ENCODE measurements around the gene IPPK. TPM values are rescaled to one million over a fixed set of nuclear protein-coding genes. Genes with fewer than 3 reads are reported as not detected.
"Not testable (repeated sequence)": the region's sequence is repeated elsewhere in the genome, so short reads cannot be mapped to it uniquely, and the experiment has no call there.

IPPK gene
- total and polyA plus RNA-seq, 8 donors = 1.9 to 6.5 (median 3.1) TPM

DNA sequence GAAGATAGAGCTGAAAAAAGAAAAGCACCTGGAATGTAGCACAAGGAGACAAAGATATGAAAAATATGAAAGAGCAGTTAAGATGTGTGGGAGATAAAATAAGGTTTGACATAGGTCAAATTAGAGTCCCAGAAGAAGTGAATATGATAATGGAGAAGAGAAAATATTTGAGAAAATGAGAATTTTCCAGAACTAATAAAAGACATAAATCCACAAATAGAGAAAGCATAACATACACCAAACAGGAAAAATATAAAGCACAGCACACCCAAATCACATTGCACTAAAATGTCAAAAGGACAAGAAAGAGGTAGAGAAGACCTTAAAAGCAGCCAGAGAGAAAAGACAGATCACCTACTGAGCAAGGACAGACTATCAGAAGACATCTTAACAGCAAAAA is 43.4 kb downstream of the IPPK start:
- TF ChIP-seq CTCF (IDR thresholded peaks at IDR 0.05) = no peak
- no peak for FAIRE-seq
- H3K9me3 ChIP-seq = no peaks in the 10 kb centered on the region
- ATAC-seq = no peak
- no peak overlapping the region for H3K4me3 ChIP-seq
- DNase-seq = no peak
- H3K27ac ChIP-seq = no peak overlapping the region
- H3K36me3 ChIP-seq = peaks cover 0 to under 1% (median 0%) of the 10 kb centered on the region in 3 donors
- H3K4me1 ChIP-seq = no peaks in the 10 kb centered on the region
- intact Hi-C loops (cut with DNase I) = no loop called here
- no peaks in the 10 kb centered on the region for H3K27me3 ChIP-seq

DNA sequence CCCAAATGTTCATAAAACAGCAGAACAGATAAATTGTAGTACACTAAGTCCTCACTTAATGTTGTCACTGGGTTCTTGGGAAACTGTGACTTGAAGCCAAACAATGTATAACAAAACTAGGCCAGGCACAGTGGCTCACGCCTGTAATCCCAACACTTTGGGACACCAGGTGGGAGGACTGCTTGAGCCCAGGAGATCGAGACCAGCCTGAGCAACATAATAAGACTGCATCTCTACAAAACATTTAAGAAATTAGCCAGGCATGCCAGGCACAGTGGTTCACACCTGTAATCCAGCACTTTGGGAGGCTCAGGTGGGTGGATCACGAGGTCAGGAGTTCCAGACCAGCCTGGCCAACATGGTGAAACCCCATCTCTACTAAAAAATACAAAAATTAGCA is 46.0 kb downstream of the IPPK start:
- ATAC-seq; DNase-seq; H3K36me3 ChIP-seq; intact Hi-C loops (cut with DNase I); H3K4me1 ChIP-seq; H3K4me3 ChIP-seq; H3K27ac ChIP-seq; H3K9me3 ChIP-seq; H3K27me3 ChIP-seq; FAIRE-seq: not testable (repeated sequence)
- WGBS, 2 donors = 97% methylated on average over 3 of the region's 3 CpGs

GRCh38 chr9:92620845-92621244 is 49.1 kb downstream of the IPPK start:
- no peak for DNase-seq
- H3K27ac ChIP-seq = no peak overlapping the region

DNA sequence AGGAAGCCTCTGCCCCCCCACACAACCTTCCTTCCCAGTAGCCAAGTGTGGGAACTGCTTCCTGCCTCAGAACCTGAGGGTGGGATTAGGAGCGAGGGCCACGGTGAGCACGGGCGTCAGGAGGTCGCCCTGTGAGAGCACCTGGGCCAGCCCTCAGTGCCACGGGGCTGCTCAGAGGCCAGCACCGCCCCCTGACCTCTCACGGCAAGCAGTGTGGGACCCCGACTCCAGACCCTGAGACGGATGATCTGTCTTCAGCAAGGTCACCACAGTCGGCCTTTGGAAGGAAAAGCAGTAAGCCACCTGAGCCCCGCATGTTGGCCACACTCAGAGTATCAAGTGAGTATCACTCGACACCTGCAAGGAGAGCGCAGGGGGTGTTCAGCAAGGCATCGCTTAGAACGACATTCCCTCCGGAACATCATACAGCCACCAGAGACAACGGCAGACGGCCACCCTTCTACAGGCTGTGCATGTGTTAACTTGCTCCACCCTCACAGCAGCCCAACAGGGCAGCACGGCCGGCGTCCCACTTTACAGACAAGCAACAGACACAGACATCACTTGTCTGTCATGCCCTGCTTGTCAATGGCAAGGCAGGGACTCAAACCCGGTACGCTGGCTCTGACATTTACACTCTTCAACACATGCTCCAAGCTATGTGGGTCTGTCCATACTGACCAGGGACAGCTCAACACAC is 50.2 kb downstream of the IPPK start:
- H3K4me3 ChIP-seq = no peak overlapping the region
- no peak for TF ChIP-seq CTCF (IDR thresholded peaks at IDR 0.05)
- H3K4me1 ChIP-seq = peaks cover 0 to 5% (median 4%) of the 10 kb centered on the region in 3 donors
- ATAC-seq = no peak
- no peaks in the 10 kb centered on the region for H3K27me3 ChIP-seq
- H3K27ac ChIP-seq = no peak overlapping the region
- no peak for FAIRE-seq
- no peaks in the 10 kb centered on the region for H3K36me3 ChIP-seq
- no peak for DNase-seq
- intact Hi-C loops (cut with DNase I) = no loop called here
- no peaks in the 10 kb centered on the region for H3K9me3 ChIP-seq
- 95 to 96% methylated on average over 24 of the region's 24 CpGs for WGBS, 2 donors

More at GRCh38 chr9:92620845-92621244, 49.1 kb downstream of the IPPK start:
- ATAC-seq (no peak), FAIRE-seq (no peak)
- no peak for TF ChIP-seq CTCF (IDR thresholded peaks at IDR 0.05)
- WGBS, 2 donors = 97% methylated on average over 5 of the region's 5 CpGs
- no peaks in the 10 kb centered on the region for H3K9me3 ChIP-seq
- intact Hi-C loops (cut with DNase I) = no loop called here
- H3K27me3 ChIP-seq = no peaks in the 10 kb centered on the region
- no peaks in the 10 kb centered on the region for H3K36me3 ChIP-seq
- H3K4me3 ChIP-seq = no peak overlapping the region
- peaks cover 0 to 5% (median 4%) of the 10 kb centered on the region in 3 donors for H3K4me1 ChIP-seq

- no peaks in the 10 kb centered on the region for H3K36me3 ChIP-seq
- peaks cover 0 to 5% (median 4%) of the 10 kb centered on the region in 3 donors for H3K4me1 ChIP-seq
- FAIRE-seq = no peak
- no peak overlapping the region for H3K4me3 ChIP-seq
- peak in 4 of 6 donors; percentile 33 to 61 (median 40) for DNase-seq
- no peaks in the 10 kb centered on the region for H3K27me3 ChIP-seq
- 57 to 58% methylated on average over 10 of the region's 10 CpGs for WGBS, 2 donors
- intact Hi-C loops (cut with DNase I) = no loop called here
- no peak for TF ChIP-seq CTCF (IDR thresholded peaks at IDR 0.05)
- peak; percentile 50 to 87 (median 74) for ATAC-seq
- no peak overlapping the region for H3K27ac ChIP-seq
- H3K9me3 ChIP-seq = no peaks in the 10 kb centered on the region
Observed at GRCh38 chr9:92618633-92619225, 51.2 kb downstream of the IPPK start.
